HCT116 (cell line): ENCODE measurements around the gene IVD. TPM values are rescaled to one million over a fixed set of nuclear protein-coding genes. Genes with fewer than 3 reads are reported as not detected.

ENCODE experiments used
- ATAC-seq: fragments of 200-7000 bp; cut with Tn5 transposase; 2 replicates; pipeline ENCODE4 v1.9.1; 2020; ENCODE audit warnings: mild to moderate bottlenecking, moderate library complexity
- BruUV-seq: library from RNA; stranded (reverse); fragments of 400-500 nt; replicated peaks from 2 replicates; lab custom pipeline; 2021; lab: Mats Ljungman, UMichigan
- CTCF ChIA-PET: fragments of 300-600 bp; sonication (Branson Sonifier 250); formaldehyde crosslinking; loops from one replicate; lab custom pipeline; 2021; ENCODE audit warnings: antibody characterized with exemption; lab: Charles Lee
- POLR2A ChIA-PET: fragments of 300-600, 350-600 bp; sonication (Branson Sonifier 250); formaldehyde crosslinking; loops from one replicate; lab custom pipeline; 2021; ENCODE audit warnings: antibody characterized with exemption; lab: Charles Lee
- RAD21 ChIA-PET, 2 experiments: fragments of 300-600 bp; sonication (Branson Sonifier 250); formaldehyde crosslinking; loops; one replicate each; lab custom pipeline; 2023; ENCODE audit warnings: low total read pairs in 2 of 2; ENCODE audit not compliant: uncharacterized antibody in 2 of 2, unreplicated experiment in 2 of 2, low non-redundant PET in 1 of 2; lab: Charles Lee
- DNase-seq: peaks from one replicate; pipeline ENCODE4 v3.0.0-alpha.2; 2010; ENCODE audit warnings: low read depth, low spot score
- H2AFZ ChIP-seq: fragments of 200-600 bp; shearing (Covaris generic), sonication (generic); 2 replicates; pipeline ENCODE4 v1.6.1; 2017; ENCODE audit warnings: low read depth, mixed run types, mixed read lengths, antibody characterized with exemption, low read length; ENCODE audit not compliant: poor library complexity, severe bottlenecking
- H3K27ac ChIP-seq: 2 replicates; pipeline ENCODE4 v1.5.1; 2012; ENCODE audit warnings: low read depth, low read length
- H3K27me3 ChIP-seq: fragments of 200-600 bp; sonication (generic); 2 replicates; pipeline ENCODE4 v1.6.1; 2016; ENCODE audit warnings: mixed run types, low read length, mixed read lengths; ENCODE audit not compliant: insufficient read depth
- H3K36me3 ChIP-seq, 2 experiments: fragments of 200-500 bp in 1 of 2; fragments of 200-600 bp in 1 of 2; sonication (Bioruptor generic) in 1 of 2; sonication (generic) in 1 of 2; 2 replicates each; pipeline versions ENCODE4 v1.5.1 to v1.6.1; 2014 to 2016; ENCODE audit warnings: low read length in 2 of 2, inconsistent platforms in 1 of 2, mixed read lengths in 1 of 2, mixed run types in 1 of 2; ENCODE audit not compliant: insufficient read depth in 2 of 2, control insufficient read depth in 1 of 2
- H3K4me1 ChIP-seq, 2 experiments: fragments of 200-600 bp in 1 of 2; sonication (generic) in 1 of 2; 2 replicates each; pipeline versions ENCODE4 v1.5.1 to v1.6.1; 2012 to 2017; ENCODE audit warnings: low read length in 2 of 2, inconsistent platforms in 1 of 2, mild to moderate bottlenecking in 1 of 2, mixed read lengths in 1 of 2, mixed run types in 1 of 2, moderate library complexity in 1 of 2; ENCODE audit not compliant: insufficient read depth in 2 of 2, control insufficient read depth in 1 of 2
- H3K4me2 ChIP-seq: fragments of 200-600 bp; sonication (generic); 2 replicates; pipeline ENCODE4 v1.6.1; 2017; ENCODE audit warnings: mixed run types, low read length, mixed read lengths
- H3K4me3 ChIP-seq, 2 experiments: fragments of 200-600 bp in 1 of 2; sonication (generic) in 1 of 2; replicated peaks in 1 of 2; 2 replicates each; pipeline ENCODE4 v1.5.1; 2011 to 2016; ENCODE audit warnings: low read length in 2 of 2, control low read depth in 1 of 2, low read depth in 1 of 2, mild to moderate bottlenecking in 1 of 2, mixed read lengths in 1 of 2, mixed run types in 1 of 2
- H3K79me2 ChIP-seq: fragments of 200-600 bp; sonication (generic); 2 replicates; pipeline ENCODE4 v1.6.1; 2017; ENCODE audit warnings: mild to moderate bottlenecking, mixed run types, low read length, moderate library complexity, mixed read lengths; ENCODE audit not compliant: insufficient read depth
- H3K9ac ChIP-seq: fragments of 200-600 bp; sonication (generic); 2 replicates; pipeline ENCODE4 v1.6.1; 2016; ENCODE audit warnings: low read length, mixed read lengths
- H3K9me2 ChIP-seq: fragments of 200-600 bp; sonication (generic), shearing (Covaris generic); 2 replicates; pipeline ENCODE4 v1.6.1; 2017; ENCODE audit warnings: mixed run types, mild to moderate bottlenecking, moderate library complexity; ENCODE audit not compliant: insufficient read depth
- H3K9me3 ChIP-seq, 2 experiments: fragments of 200-500 bp in 1 of 2; fragments of 200-600 bp in 1 of 2; sonication (Bioruptor generic) in 1 of 2; sonication (generic) in 1 of 2; 2 replicates each; pipeline ENCODE4 v1.6.1; 2014 to 2017; ENCODE audit warnings: low read length in 2 of 2, mixed read lengths in 2 of 2, inconsistent platforms in 1 of 2, low read depth in 1 of 2, mild to moderate bottlenecking in 1 of 2, mixed run types in 1 of 2, moderate library complexity in 1 of 2; ENCODE audit not compliant: control insufficient read depth in 1 of 2, insufficient read depth in 1 of 2
- H4K20me1 ChIP-seq: fragments of 200-600 bp; sonication (generic), shearing (Covaris generic); 2 replicates; pipeline ENCODE4 v1.6.1; 2017; ENCODE audit warnings: mixed run types, mild to moderate bottlenecking, moderate library complexity; ENCODE audit not compliant: insufficient read depth
- CEBPB ChIP-seq: IDR thresholded peaks from 2 replicates; pipeline ENCODE4 v1.6.1; 2012; ENCODE audit warnings: low read depth
- EGR1 ChIP-seq: IDR thresholded peaks from 2 replicates; pipeline ENCODE4 v1.6.1; 2012; ENCODE audit warnings: low read depth
- ELF1 ChIP-seq: IDR thresholded peaks from 2 replicates; pipeline ENCODE4 v1.6.1; 2012; ENCODE audit warnings: low read depth, borderline replicate concordance
- EZH2 ChIP-seq: fragments of 200-600 bp; sonication (generic); IDR thresholded peaks from 2 replicates; pipeline ENCODE4 v1.6.1; 2017; ENCODE audit warnings: antibody characterized with exemption, mixed run types
- EZH2phosphoT487 ChIP-seq: fragments of 200-600 bp; IDR thresholded peaks from 2 replicates; pipeline ENCODE4 v1.6.1; 2018; ENCODE audit warnings: antibody characterized with exemption, borderline replicate concordance
- FOSL1 ChIP-seq: IDR thresholded peaks from 2 replicates; pipeline ENCODE4 v1.6.1; 2012; ENCODE audit warnings: low read depth
- JUND ChIP-seq: IDR thresholded peaks from 2 replicates; pipeline ENCODE4 v1.6.1; 2012
- MAX ChIP-seq: IDR thresholded peaks from 2 replicates; pipeline ENCODE4 v1.6.1; 2012
- POLR2A ChIP-seq: IDR thresholded peaks from 2 replicates; pipeline ENCODE4 v1.7.0; 2011; ENCODE audit warnings: borderline replicate concordance; ENCODE audit not compliant: insufficient read depth, insufficient read length; ENCODE audit errors: extremely low read depth
- POLR2AphosphoS5 ChIP-seq: IDR thresholded peaks from 2 replicates; pipeline ENCODE4 v1.6.1; 2011; ENCODE audit warnings: mild to moderate bottlenecking, low read depth, low read length, moderate library complexity
- RAD21 ChIP-seq: IDR thresholded peaks from 2 replicates; pipeline ENCODE4 v1.6.1; 2012; ENCODE audit warnings: low read depth, mild to moderate bottlenecking
- REST ChIP-seq: IDR thresholded peaks from 2 replicates; pipeline ENCODE4 v1.6.1; 2012; ENCODE audit warnings: low read depth
- SIN3A ChIP-seq: IDR thresholded peaks from 2 replicates; pipeline ENCODE4 v1.6.1; 2012; ENCODE audit warnings: low read depth
- SP1 ChIP-seq: IDR thresholded peaks from 2 replicates; pipeline ENCODE4 v1.6.1; 2012; ENCODE audit warnings: low read depth
- SRF ChIP-seq: IDR thresholded peaks from 2 replicates; pipeline ENCODE4 v1.6.1; 2012; ENCODE audit warnings: low read depth
- TCF7L2 ChIP-seq: IDR thresholded peaks from 2 replicates; pipeline ENCODE4 v1.7.0; 2011; ENCODE audit warnings: borderline replicate concordance, inconsistent platforms; ENCODE audit not compliant: insufficient read depth, insufficient read length; ENCODE audit errors: extremely low read depth
- ZBTB33 ChIP-seq: IDR thresholded peaks from 2 replicates; pipeline ENCODE4 v1.6.1; 2011; ENCODE audit warnings: mild to moderate bottlenecking, low read length, moderate library complexity; ENCODE audit not compliant: insufficient replicate concordance; ENCODE audit errors: extremely low read depth
- ZFX ChIP-seq: fragments of 450-650 bp; IDR thresholded peaks from 2 replicates; pipeline ENCODE4 v1.6.1; 2017
- ZNF274 ChIP-seq: fragments of 200-500 bp; sonication (Bioruptor generic); IDR thresholded peaks from 2 replicates; pipeline ENCODE4 v1.6.1; 2014; ENCODE audit warnings: mild to moderate bottlenecking, low read depth, low read length, inconsistent platforms
- intact Hi-C: fragments of 100-400 bp; cut with micrococcal nuclease; formaldehyde crosslinking; loops from 2 replicates; pipeline ENCODE4 v1.10.0; 2022
- total RNA-seq: library from RNA; stranded (reverse); gene quantifications from one replicate; pipeline ENCODE4 v1.2.1, GENCODE V29; 2021; ENCODE audit not compliant: unreplicated experiment
- TF ChIP-seq, protein P1 (sequence below): IDR thresholded peaks from 2 replicates; pipeline ENCODE4 v1.6.1; 2012

IVD gene
- total RNA-seq, 1 experiment from 2014 or later = 65.6 TPM

DNA sequence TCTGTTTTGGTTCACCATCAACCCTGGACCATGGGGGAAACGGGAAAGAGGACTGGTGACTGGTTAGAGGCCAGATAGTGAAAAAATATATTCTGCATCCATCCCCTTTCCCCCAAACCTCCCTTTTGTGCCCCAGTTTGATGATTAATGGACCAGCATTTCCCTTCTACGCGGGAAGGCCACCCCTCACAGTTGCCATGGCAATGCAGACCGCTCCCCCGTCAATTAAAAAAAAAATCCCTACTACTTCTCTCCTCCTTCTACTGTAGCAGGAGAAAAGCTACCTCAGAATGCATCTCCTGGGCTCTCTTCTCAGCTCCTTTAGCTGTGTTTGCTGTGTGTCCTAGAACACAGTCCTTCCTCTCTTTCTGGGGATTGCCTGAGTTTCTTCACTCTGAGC is 39.1 kb downstream of the IVD start:
- Histone ChIP-seq H3K4me1 (peaks cover 21 to 34% of the 10 kb centered on the region in 2 experiments), H3K36me3 (no peaks in the 10 kb centered on the region), H3K27ac (no peak overlapping the region), H3K9ac (no peak overlapping the region), H4K20me1 (no peaks in the 10 kb centered on the region), H3K4me3 (no peak overlapping the region), H3K79me2 (peaks cover 72% of the 10 kb centered on the region), H3K27me3 (no peaks in the 10 kb centered on the region), H2AFZ (no peak overlapping the region), H3K9me3 (no peaks in the 10 kb centered on the region), H3K9me2 (no peaks in the 10 kb centered on the region), H3K4me2 (no peak overlapping the region)
- DNase-seq = no peak
- BruUV-seq = no TSS peak
- CTCF ChIA-PET = interaction anchor here (0.7 kb wide), 1 partner anchor 100 kb away, joined by 3 read pairs; no protein-coding TSS in a partner anchor
- RAD21 ChIA-PET = no interaction called here
- ATAC-seq = no peak
- POLR2A ChIA-PET = no interaction called here
- TF ChIP-seq EZH2 (no peak), ELF1 (no peak), MAX (no peak), FOSL1 (no peak), JUND (no peak), SRF (no peak), SIN3A (no peak), SP1 (no peak), EZH2phosphoT487 (no peak), ZFX (no peak), EGR1 (no peak), TCF7L2 (no peak), REST (no peak), RAD21 (no peak), ZBTB33 (no peak), ZNF274 (no peak), POLR2A (no peak), POLR2AphosphoS5 (no peak), CEBPB (no peak)
- TF ChIP-seq, protein P1, sequence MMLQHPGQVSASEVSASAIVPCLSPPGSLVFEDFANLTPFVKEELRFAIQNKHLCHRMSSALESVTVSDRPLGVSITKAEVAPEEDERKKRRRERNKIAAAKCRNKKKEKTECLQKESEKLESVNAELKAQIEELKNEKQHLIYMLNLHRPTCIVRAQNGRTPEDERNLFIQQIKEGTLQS = no peak
- intact Hi-C loops = no loop called here
